HFFc6 (cell line): ENCODE results near the gene MICALL2. TPM values are rescaled to one million over a fixed set of nuclear protein-coding genes. Genes with fewer than 3 reads are reported as not detected.

Experiments used
- DNase-seq: peaks from one replicate; pipeline ENCODE4 v3.0.0-alpha.2; 2018
- H3K27ac Mint-ChIP-seq: 2 replicates; pipeline ENCODE4 v1.8.0; 2020; ENCODE audit warnings: mild to moderate bottlenecking, mixed read lengths
- H3K27me3 Mint-ChIP-seq: 2 replicates; pipeline ENCODE4 v1.8.0; 2021; ENCODE audit warnings: mild to moderate bottlenecking, moderate library complexity, mixed read lengths; ENCODE audit not compliant: insufficient read depth
- H3K36me3 Mint-ChIP-seq: 2 replicates; pipeline ENCODE4 v1.8.0; 2021; ENCODE audit warnings: low read depth, mixed read lengths
- H3K4me1 Mint-ChIP-seq: 2 replicates; pipeline ENCODE4 v1.8.0; 2020; ENCODE audit warnings: low read depth, mixed read lengths
- H3K4me3 Mint-ChIP-seq: 2 replicates; pipeline ENCODE4 v1.8.0; 2020; ENCODE audit warnings: mild to moderate bottlenecking, moderate library complexity, mixed read lengths
- H3K9me3 Mint-ChIP-seq: 2 replicates; pipeline ENCODE4 v1.8.0; 2020; ENCODE audit warnings: mild to moderate bottlenecking, mixed read lengths
- CTCF ChIP-seq: fragments of 200-600 bp; sonication (generic); IDR thresholded peaks from 2 replicates; pipeline ENCODE4 v1.5.0; 2021; ENCODE audit warnings: antibody characterized with exemption, mild to moderate bottlenecking
- total RNA-seq, 6 experiments: library from RNA; stranded (reverse); fragmentation: NEBNext Ultra II Directional; extraction: Animal tissue kit (Norgen Biotek cat#: 25700); gene quantifications; 2 replicates in 1 of 6; 3 replicates in 5 of 6; pipeline ENCODE4 v1.2.3, GENCODE V29; 2021

MICALL2 gene
- total RNA-seq, 6 experiments from 2014 or later: 12.1 to 24.4 (median 21.0) TPM

- H3K36me3 Mint-ChIP-seq: no peaks in the 10 kb centered on the region
- H3K27ac Mint-ChIP-seq: no peak overlapping the region
- H3K9me3 Mint-ChIP-seq: peaks cover 7% of the 10 kb centered on the region
- peaks cover 40% of the 10 kb centered on the region for H3K27me3 Mint-ChIP-seq
- DNase-seq: no peak
- no peak for TF ChIP-seq CTCF
- no peaks in the 10 kb centered on the region for H3K4me1 Mint-ChIP-seq
- no peak overlapping the region for H3K4me3 Mint-ChIP-seq
Observed at GRCh38 chr7:1386623-1387220, 72.5 kb downstream of the MICALL2 start.

- TF ChIP-seq CTCF: no peak
- peaks cover 35% of the 10 kb centered on the region for H3K27me3 Mint-ChIP-seq
- no peaks in the 10 kb centered on the region for H3K36me3 Mint-ChIP-seq
- no peaks in the 10 kb centered on the region for H3K4me1 Mint-ChIP-seq
- H3K27ac Mint-ChIP-seq: no peak overlapping the region
- no peaks in the 10 kb centered on the region; the same call in 1 of the 2 replicates for H3K9me3 Mint-ChIP-seq
- H3K4me3 Mint-ChIP-seq: no peak overlapping the region
- DNase-seq: no peak
Observed at GRCh38 chr7:1385809-1386622, 73.3 kb downstream of the MICALL2 start.

- no peak for TF ChIP-seq CTCF
- H3K4me3 Mint-ChIP-seq: no peak overlapping the region
- no peaks in the 10 kb centered on the region for H3K36me3 Mint-ChIP-seq
- no peaks in the 10 kb centered on the region for H3K4me1 Mint-ChIP-seq
- H3K27ac Mint-ChIP-seq: no peak overlapping the region
- no peaks in the 10 kb centered on the region for H3K9me3 Mint-ChIP-seq
- H3K27me3 Mint-ChIP-seq: peaks cover 32% of the 10 kb centered on the region
- no peak for DNase-seq
Observed at GRCh38 chr7:1385086-1385808, 74.0 kb downstream of the MICALL2 start.

Other genes with a start within 250 kb of the MICALL2 start
- not detected for gene UNCX, start 226.6 kb downstream of the MICALL2 start, total RNA-seq
- 100 to 1,000 TPM in 1 of 6 experiments, 10 to 100 TPM in 5; 84.0 to 104 (median 89.5) TPM for gene INTS1, start 44.9 kb upstream of the MICALL2 start, total RNA-seq
- gene MAFK, start 71.2 kb upstream of the MICALL2 start, total RNA-seq: 10 to 100 TPM; 29.8 to 43.7 (median 31.5) TPM
- 1 to 10 TPM in 5 of 6 experiments, under 1 TPM in 1; 0.79 to 2.0 (median 1.5) TPM for gene TMEM184A, start 96.7 kb upstream of the MICALL2 start, total RNA-seq
- 10 to 100 TPM; 25.6 to 31.0 (median 28.2) TPM for gene PSMG3, start 110.6 kb upstream of the MICALL2 start, total RNA-seq
- 1 to 10 TPM; 1.5 to 4.2 (median 1.6) TPM for gene ELFN1, start 210.8 kb upstream of the MICALL2 start, total RNA-seq